HG02798 (cell line): ENCODE data around the gene MED26.
A peak's percentile ranks its signal among the peaks of the same experiment; 100 is the strongest.
"Not testable (repeated sequence)": the region's sequence is repeated elsewhere in the genome, so short reads cannot be mapped to it uniquely, and the experiment has no call there.

ENCODE experiments used
- ATAC-seq: cut with Tn5 transposase; IDR thresholded peaks from one replicate; pipeline ENCODE4 v1.9.1; 2021; ENCODE audit warnings: mild to moderate bottlenecking; ENCODE audit not compliant: unreplicated experiment, poor library complexity

The MED26 gene

GRCh38 chr19:16544473-16545231, 83.4 kb downstream of the MED26 start:
- ATAC-seq = no peak

- ATAC-seq = not testable (repeated sequence)
These were observed 84.3 kb downstream of the MED26 start for GRCh38 chr19:16543734-16544133.

GRCh38 chr19:16542910-16543472, 85.0 kb downstream of the MED26 start:
- no peak for ATAC-seq

- ATAC-seq = peak; percentile 85
These were observed 85.7 kb downstream of the MED26 start, which contains the start of gene CHERP for GRCh38 chr19:16542045-16542909. CHERP (minus strand) TSS chr19:16542437; CDS start chr19:16542378, 59 bp downstream.

GRCh38 chr19:16541526-16542044, 86.4 kb downstream of the MED26 start:
- ATAC-seq = no peak

- no peak for ATAC-seq
These were observed 87.1 kb downstream of the MED26 start for GRCh38 chr19:16540948-16541347.

- ATAC-seq = no peak
These were observed 90.9 kb downstream of the MED26 start for GRCh38 chr19:16537111-16537510.

GRCh38 chr19:16536130-16536529, 91.9 kb downstream of the MED26 start:
- ATAC-seq = no peak

- ATAC-seq = no peak
These were observed 92.6 kb downstream of the MED26 start for GRCh38 chr19:16535381-16535780.

GRCh38 chr19:16532440-16533234, 95.4 kb downstream of the MED26 start:
- no peak for ATAC-seq

GRCh38 chr19:16531380-16531669, 96.7 kb downstream of the MED26 start:
- ATAC-seq = no peak

GRCh38 chr19:16530540-16531379, 97.2 kb downstream of the MED26 start:
- ATAC-seq = no peak

GRCh38 chr19:16529466-16530144, 98.4 kb downstream of the MED26 start:
- ATAC-seq = no peak

GRCh38 chr19:16527971-16528521, 100.0 kb downstream of the MED26 start:
- ATAC-seq = no peak

GRCh38 chr19:16527334-16527935, 100.6 kb downstream of the MED26 start:
- no peak for ATAC-seq

GRCh38 chr19:16525751-16526481, 102.1 kb downstream of the MED26 start:
- no peak for ATAC-seq

- no peak for ATAC-seq
These were observed 102.8 kb downstream of the MED26 start for GRCh38 chr19:16524991-16525734.
